Lung (tissue), 12 donors: ENCODE data around the gene CDK5RAP2. TPM values are rescaled to one million over a fixed set of nuclear protein-coding genes. Genes with fewer than 3 reads are reported as not detected.
A peak's percentile ranks its signal among the peaks of the same experiment; 100 is the strongest.

Experiments
- ATAC-seq: fragments of 200-7000 bp; cut with Tn5 transposase; one replicate; pipeline ENCODE4 v1.9.1; 2020; ENCODE audit warnings: moderate number of reproducible peaks; ENCODE audit not compliant: insufficient read depth, low FRiP score
- DNase-seq, 3 donors: peaks; one replicate each; pipeline ENCODE4 v3.0.0-alpha.2; 2013 to 2017
- H3K27ac ChIP-seq, 2 donors: one replicate each; pipeline ENCODE4 v1.5.1; 2013; ENCODE audit warnings: mild to moderate bottlenecking in 2 of 2, moderate library complexity in 2 of 2, control low read depth in 1 of 2, inconsistent platforms in 1 of 2, low read depth in 1 of 2, low read length in 1 of 2
- H3K27me3 ChIP-seq, 3 donors: one replicate each; pipeline ENCODE4 v1.5.1; 2013; ENCODE audit warnings: low read length in 2 of 3; ENCODE audit not compliant: control insufficient read depth in 3 of 3, insufficient read depth in 3 of 3
- H3K36me3 ChIP-seq, 4 donors: one replicate each; pipeline ENCODE4 v1.5.1; 2013; ENCODE audit warnings: low read length in 4 of 4, mild to moderate bottlenecking in 1 of 4, moderate library complexity in 1 of 4; ENCODE audit not compliant: control insufficient read depth in 4 of 4, insufficient read depth in 4 of 4
- H3K4me1 ChIP-seq, 5 donors: one replicate each; pipeline ENCODE4 v1.5.1; 2013; ENCODE audit warnings: low read length in 5 of 5, mild to moderate bottlenecking in 2 of 5, moderate library complexity in 1 of 5; ENCODE audit not compliant: control insufficient read depth in 5 of 5, insufficient read depth in 5 of 5
- H3K4me3 ChIP-seq: one replicate; pipeline ENCODE4 v1.5.1; 2013; ENCODE audit warnings: mild to moderate bottlenecking, control low read depth, moderate library complexity
- H3K9ac ChIP-seq, 2 donors: one replicate each; pipeline ENCODE4 v1.5.1; 2013; ENCODE audit warnings: low read length in 2 of 2, control low read depth in 1 of 2; ENCODE audit not compliant: insufficient read depth in 1 of 2
- H3K9me3 ChIP-seq, 4 donors: one replicate each; pipeline ENCODE4 v1.5.1; 2013; ENCODE audit warnings: low read length in 3 of 4, mild to moderate bottlenecking in 1 of 4, moderate library complexity in 1 of 4; ENCODE audit not compliant: control insufficient read depth in 4 of 4, insufficient read depth in 3 of 4
- WGBS, 2 donors: extraction: QIAGEN DNeasy Blood & Tissue Kit; methylation state at CpG; one replicate each; pipeline ENCODE4 v1.1.7; 2013; 5-methylcytosine and 5-hydroxymethylcytosine counted together
- polyA plus RNA-seq, 2 donors: library from polyadenylated mRNA; stranded (reverse); fragments of 200-250 nt; gene quantifications; one replicate each; pipeline ENCODE4 v1.2.1, GENCODE V29; 2013
- total RNA-seq, 2 donors: library from RNA; depleted of rRNA in 1 of 2; stranded (reverse); fragments of >200 nt in 1 of 2; gene quantifications; one replicate each; pipeline ENCODE4 v1.2.1, GENCODE V29; 2014 to 2021
- TF ChIP-seq, protein P1 (sequence below): IDR thresholded peaks from 2 replicates; pipeline ENCODE4 v1.5.1; 2012; ENCODE audit warnings: mild to moderate bottlenecking; ENCODE audit errors: control extremely low read depth, extremely low read depth
- donor health status: control.
- donor health status: control.
- donor health status: Bipolar disorder and iron deficiency.
- donor health status: healthy.
- donor health status: DM: yes; HTN: yes; CAD: no.

The CDK5RAP2 gene
- total and polyA plus RNA-seq, 4 donors: 25.6 to 65.7 (median 35.9) TPM

DNA sequence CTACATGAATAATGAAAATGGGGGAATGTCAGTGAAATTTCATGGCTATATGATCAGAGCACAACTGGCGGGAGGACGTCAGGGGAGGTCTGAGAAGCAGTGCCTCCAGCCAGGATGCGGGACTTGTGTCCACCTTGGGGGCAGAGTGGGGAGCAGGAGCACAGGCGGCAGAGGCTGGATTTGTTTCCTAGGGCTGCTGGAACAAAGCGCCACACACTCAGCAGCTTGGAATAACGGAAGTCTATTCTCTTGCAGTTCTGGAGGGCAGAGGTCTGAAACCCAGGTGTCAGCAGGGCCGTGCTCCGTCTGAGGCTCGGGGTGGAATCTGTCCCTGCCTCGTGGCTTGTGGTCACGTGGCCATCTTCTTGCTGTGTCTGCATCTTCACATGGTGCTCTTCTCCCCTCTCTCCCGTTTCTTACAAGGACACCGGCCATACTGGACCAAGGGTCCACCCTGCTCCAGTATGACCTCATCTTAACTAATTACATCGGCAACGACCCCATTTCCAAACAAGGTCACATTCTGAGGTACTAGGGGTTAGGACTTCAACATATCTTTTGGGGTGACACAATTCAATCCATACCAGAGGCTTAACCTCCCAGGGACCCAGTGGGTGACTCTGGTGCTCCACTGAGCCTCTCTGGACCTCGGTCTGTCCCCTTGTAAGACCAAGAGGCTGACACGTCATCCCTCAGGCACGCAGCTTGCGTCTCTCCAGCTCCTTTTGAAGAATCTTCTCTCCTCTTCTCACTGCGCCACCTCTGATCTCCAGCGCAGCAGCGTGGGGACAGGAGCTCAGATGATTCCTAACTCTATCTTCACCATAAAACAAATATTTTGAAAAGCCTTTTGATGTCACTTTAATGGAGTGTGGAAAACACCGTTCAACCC lies 202.5 kb downstream of the CDK5RAP2 start:
- no peak overlapping the region for H3K9ac ChIP-seq
- peak in 1 of 3 donors; percentile 40 for DNase-seq
- peaks cover 0 to 7% (median 0%) of the 10 kb centered on the region in 5 donors for H3K4me1 ChIP-seq
- H3K9me3 ChIP-seq: peaks cover 0 to 17% (median 4%) of the 10 kb centered on the region in 4 donors
- H3K27ac ChIP-seq: no peak overlapping the region
- H3K27me3 ChIP-seq: no peaks in the 10 kb centered on the region
- WGBS, 2 donors: 86% methylated on average over 23 of the region's 23 CpGs
- ATAC-seq: no peak
- H3K36me3 ChIP-seq: no peaks in the 10 kb centered on the region
- no peak overlapping the region for H3K4me3 ChIP-seq
- TF ChIP-seq, protein P1, sequence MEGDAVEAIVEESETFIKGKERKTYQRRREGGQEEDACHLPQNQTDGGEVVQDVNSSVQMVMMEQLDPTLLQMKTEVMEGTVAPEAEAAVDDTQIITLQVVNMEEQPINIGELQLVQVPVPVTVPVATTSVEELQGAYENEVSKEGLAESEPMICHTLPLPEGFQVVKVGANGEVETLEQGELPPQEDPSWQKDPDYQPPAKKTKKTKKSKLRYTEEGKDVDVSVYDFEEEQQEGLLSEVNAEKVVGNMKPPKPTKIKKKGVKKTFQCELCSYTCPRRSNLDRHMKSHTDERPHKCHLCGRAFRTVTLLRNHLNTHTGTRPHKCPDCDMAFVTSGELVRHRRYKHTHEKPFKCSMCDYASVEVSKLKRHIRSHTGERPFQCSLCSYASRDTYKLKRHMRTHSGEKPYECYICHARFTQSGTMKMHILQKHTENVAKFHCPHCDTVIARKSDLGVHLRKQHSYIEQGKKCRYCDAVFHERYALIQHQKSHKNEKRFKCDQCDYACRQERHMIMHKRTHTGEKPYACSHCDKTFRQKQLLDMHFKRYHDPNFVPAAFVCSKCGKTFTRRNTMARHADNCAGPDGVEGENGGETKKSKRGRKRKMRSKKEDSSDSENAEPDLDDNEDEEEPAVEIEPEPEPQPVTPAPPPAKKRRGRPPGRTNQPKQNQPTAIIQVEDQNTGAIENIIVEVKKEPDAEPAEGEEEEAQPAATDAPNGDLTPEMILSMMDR: no peak

DNA sequence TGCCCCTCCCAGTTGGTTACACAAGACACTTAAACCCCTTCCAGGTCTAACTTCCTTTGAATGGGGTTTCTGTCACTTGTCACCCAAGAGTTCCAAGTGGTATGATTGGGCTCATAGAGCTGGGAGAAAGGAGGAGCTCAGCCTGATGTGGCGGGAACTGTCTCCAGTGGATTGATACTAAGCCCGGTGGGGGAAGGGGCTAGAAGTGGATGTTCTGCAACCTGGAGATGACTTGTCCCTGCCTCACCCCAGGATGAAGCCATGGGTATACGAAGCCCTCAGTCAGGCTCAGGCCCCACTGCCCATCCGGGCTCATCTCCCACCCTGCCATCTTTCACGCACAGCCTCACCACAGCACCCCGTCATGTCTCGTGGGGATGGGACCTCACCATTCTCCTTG lies 203.9 kb downstream of the CDK5RAP2 start:
- Histone ChIP-seq H3K9me3 (peaks cover 0 to 17% (median 4%) of the 10 kb centered on the region in 4 donors), H3K4me1 (peaks cover 0 to 7% (median 0%) of the 10 kb centered on the region in 5 donors), H3K36me3 (no peaks in the 10 kb centered on the region), H3K27me3 (no peaks in the 10 kb centered on the region), H3K27ac (no peak overlapping the region), H3K9ac (no peak overlapping the region), H3K4me3 (no peak overlapping the region)
- DNase-seq (no peak), ATAC-seq (no peak)
- WGBS, 2 donors: 97 to 100% methylated on average over 7 of the region's 7 CpGs
- TF ChIP-seq, protein P1: no peak

DNA sequence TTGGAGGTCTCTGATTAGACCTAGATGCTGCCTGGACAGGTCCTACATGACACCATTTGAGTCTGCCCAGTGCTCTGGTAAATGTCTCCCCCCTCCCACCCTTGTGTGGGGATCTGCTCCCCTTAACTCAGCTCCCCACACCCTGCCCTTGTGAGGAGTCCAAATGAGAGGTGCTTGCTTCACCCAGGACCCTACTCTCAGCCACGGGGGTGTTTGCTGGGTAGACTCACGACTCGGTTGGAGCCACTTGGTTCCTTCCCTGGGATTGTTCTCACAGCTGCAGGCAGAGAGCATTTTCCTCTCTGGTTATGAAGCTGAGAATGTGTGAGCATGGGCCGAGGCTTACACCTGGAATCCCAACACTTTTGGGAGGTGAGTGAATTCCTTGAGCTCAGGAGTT lies 204.7 kb downstream of the CDK5RAP2 start:
- H3K27me3 ChIP-seq: no peaks in the 10 kb centered on the region
- H3K36me3 ChIP-seq: no peaks in the 10 kb centered on the region
- peaks cover 0 to 17% (median 4%) of the 10 kb centered on the region in 4 donors for H3K9me3 ChIP-seq
- WGBS, 2 donors: 91 to 92% methylated on average over 4 of the region's 4 CpGs
- ATAC-seq (no peak), DNase-seq (no peak)
- H3K9ac ChIP-seq: no peak overlapping the region
- peaks cover 0 to 7% (median 0%) of the 10 kb centered on the region in 5 donors for H3K4me1 ChIP-seq
- no peak overlapping the region for H3K4me3 ChIP-seq
- TF ChIP-seq, protein P1: no peak
- H3K27ac ChIP-seq: no peak overlapping the region
